Measurements from ENCODE around the gene AFF2. TPM values are rescaled to one million over a fixed set of nuclear protein-coding genes. Genes with fewer than 3 reads are reported as not detected.

Gene AFF2
- total RNA-seq, 1 donor from 2014 or later = 1.3 TPM

GRCh38 chrX:148917441-148917840, 417.0 kb downstream of the AFF2 start:
- no peak for DNase-seq (ENCODE audit: low read depth)

GRCh38 chrX:148923631-148924030, 423.2 kb downstream of the AFF2 start:
- DNase-seq (ENCODE audit: low read depth) = no peak

- no peak for DNase-seq (ENCODE audit: low read depth)
Measured at GRCh38 chrX:148926371-148926770, 426.0 kb downstream of the AFF2 start.

GRCh38 chrX:148928811-148929210, 428.4 kb downstream of the AFF2 start:
- DNase-seq (ENCODE audit: low read depth) = no peak

- DNase-seq (ENCODE audit: low read depth) = no peak
Measured at GRCh38 chrX:148929686-148930085, 429.3 kb downstream of the AFF2 start.

GRCh38 chrX:148930206-148930729, 429.9 kb downstream of the AFF2 start:
- no peak for DNase-seq (ENCODE audit: low read depth)

- no peak for DNase-seq (ENCODE audit: low read depth)
Measured at GRCh38 chrX:148933881-148934280, 433.5 kb downstream of the AFF2 start.

GRCh38 chrX:148938348-148938747, 437.9 kb downstream of the AFF2 start:
- DNase-seq (ENCODE audit: low read depth) = no peak

- DNase-seq (ENCODE audit: low read depth) = no peak
Measured at GRCh38 chrX:148940411-148940996, 440.1 kb downstream of the AFF2 start.

GRCh38 chrX:148942754-148943153, 442.3 kb downstream of the AFF2 start:
- no peak for DNase-seq (ENCODE audit: low read depth)

- no peak for DNase-seq (ENCODE audit: low read depth)
Measured at GRCh38 chrX:148947399-148947975, 447.1 kb downstream of the AFF2 start.

- DNase-seq (ENCODE audit: low read depth) = no peak
Measured at GRCh38 chrX:148956352-148956751, 455.9 kb downstream of the AFF2 start.

GRCh38 chrX:148958901-148959300, 458.5 kb downstream of the AFF2 start:
- no peak for DNase-seq (ENCODE audit: low read depth)

- no peak for DNase-seq (ENCODE audit: low read depth)
Measured at GRCh38 chrX:148960060-148960459, 459.6 kb downstream of the AFF2 start.

GRCh38 chrX:148961985-148962384, 461.6 kb downstream of the AFF2 start:
- DNase-seq (ENCODE audit: low read depth) = no peak

- no peak for DNase-seq (ENCODE audit: low read depth)
Measured at GRCh38 chrX:148976571-148977400, 476.4 kb downstream of the AFF2 start.

GRCh38 chrX:148979786-148980185, 479.4 kb downstream of the AFF2 start:
- no peak for DNase-seq (ENCODE audit: low read depth)

GRCh38 chrX:148984238-148984637, 483.8 kb downstream of the AFF2 start:
- no peak for DNase-seq (ENCODE audit: low read depth)

- DNase-seq (ENCODE audit: low read depth) = no peak
Measured at GRCh38 chrX:148991502-148991901, 491.1 kb downstream of the AFF2 start.

GRCh38 chrX:148995661-148996060, 495.2 kb downstream of the AFF2 start:
- DNase-seq (ENCODE audit: low read depth) = no peak

GRCh38 chrX:149002320-149002719, 501.9 kb downstream of the AFF2 start:
- no peak for DNase-seq (ENCODE audit: low read depth)

GRCh38 chrX:149003863-149004660, 503.6 kb downstream of the AFF2 start:
- DNase-seq (ENCODE audit: low read depth) = no peak
